SK-N-SH treated with all-trans-retinoic acid at 6 μM for 48 hours (cell line): Measurements from ENCODE around the gene RFFL.

Experiments used
- ARNTL ChIP-seq: fragments of 450-650 bp; formaldehyde crosslinking; IDR thresholded peaks from 2 replicates; pipeline ENCODE4 v1.5.0; 2020; ENCODE audit warnings: low read depth, mild to moderate bottlenecking, moderate library complexity, borderline replicate concordance
- BACH2 ChIP-seq: fragments of 250-450 bp; sonication (Bioruptor Pico); IDR thresholded peaks from 2 replicates; pipeline ENCODE4 v1.9.0; 2021; ENCODE audit warnings: mild to moderate bottlenecking, borderline replicate concordance
- ESRRG ChIP-seq: fragments of 250-450 bp; sonication (Bioruptor Pico); IDR thresholded peaks from 2 replicates; pipeline ENCODE4 v1.6.1; 2021; ENCODE audit warnings: mild to moderate bottlenecking
- GLIS3 ChIP-seq: fragments of 250-450 bp; sonication (Bioruptor Pico); IDR thresholded peaks from 2 replicates; pipeline ENCODE4 v1.5.0; 2020; ENCODE audit warnings: mild to moderate bottlenecking, moderate library complexity
- ISL1 ChIP-seq: fragments of 250-450 bp; sonication (Bioruptor Pico); IDR thresholded peaks from 2 replicates; pipeline ENCODE4 v2.1.2; 2022; ENCODE audit warnings: mild to moderate bottlenecking, moderate library complexity
- OSR1 ChIP-seq: fragments of 250-450 bp; sonication (Bioruptor Pico); IDR thresholded peaks from 2 replicates; pipeline ENCODE4 v1.8.0; 2022; ENCODE audit warnings: moderate library complexity, mild to moderate bottlenecking, inconsistent platforms
- RARB ChIP-seq: fragments of 250-450 bp; sonication (Bioruptor Pico); IDR thresholded peaks from 2 replicates; pipeline ENCODE4 v1.8.0; 2021; ENCODE audit warnings: mild to moderate bottlenecking, moderate library complexity
- TOX ChIP-seq: fragments of 250-450 bp; sonication (Bioruptor Pico); IDR thresholded peaks from 2 replicates; pipeline ENCODE4 v1.8.0; 2021; ENCODE audit warnings: mild to moderate bottlenecking, moderate library complexity, borderline replicate concordance
- ZFP30 ChIP-seq: fragments of 450-650 bp; formaldehyde crosslinking; IDR thresholded peaks from 2 replicates; pipeline ENCODE4 v1.5.0; 2022; ENCODE audit warnings: mild to moderate bottlenecking, moderate library complexity
- ZNF70 ChIP-seq: fragments of 450-650 bp; formaldehyde crosslinking; IDR thresholded peaks from 2 replicates; pipeline ENCODE4 v1.5.0; 2020; ENCODE audit warnings: mild to moderate bottlenecking, moderate library complexity
- TF ChIP-seq, protein P1 (sequence below): fragments of 250-450 bp; sonication (Bioruptor Pico); IDR thresholded peaks from 2 replicates; pipeline ENCODE4 v1.8.0; 2020; ENCODE audit warnings: mild to moderate bottlenecking, moderate library complexity, borderline replicate concordance
- TF ChIP-seq, protein P2 (sequence below): fragments of 250-450 bp; sonication (Bioruptor Pico); IDR thresholded peaks from 2 replicates; pipeline ENCODE4 v1.5.1; 2020; ENCODE audit warnings: low read depth, mild to moderate bottlenecking, moderate library complexity
- TF ChIP-seq, protein P3 (sequence below): fragments of 250-450 bp; sonication (Bioruptor Pico); IDR thresholded peaks from 2 replicates; pipeline ENCODE4 v1.5.0; 2020; ENCODE audit warnings: mild to moderate bottlenecking, moderate library complexity

DNA sequence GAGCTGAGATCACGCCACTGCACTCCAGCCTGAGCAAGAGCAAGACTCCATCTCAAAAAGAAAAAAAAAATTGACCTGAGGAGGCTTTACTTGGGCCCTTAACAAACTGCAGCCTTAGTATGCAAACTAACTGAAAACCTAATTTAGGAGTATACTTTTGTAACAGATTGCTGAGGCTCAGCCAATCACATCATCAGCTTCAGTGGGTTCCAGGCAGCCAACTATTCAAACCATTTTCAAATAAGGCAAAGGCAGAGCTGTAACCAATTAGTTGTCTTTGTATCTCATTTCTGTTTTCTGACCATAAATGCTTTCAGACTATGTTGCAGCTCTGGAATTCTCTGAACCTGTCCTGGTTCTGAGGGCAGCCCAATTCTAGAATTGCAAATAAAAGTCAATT, 32.2 kb upstream of the RFFL start:
- TF ChIP-seq ZNF70 (no peak), GLIS3 (no peak), ESRRG (no peak), ARNTL (CRISPR knock-in tag) (no peak), TOX (CRISPR knock-in tag) (no peak), ZFP30 (no peak), BACH2 (CRISPR knock-in tag) (no peak), OSR1 (CRISPR knock-in tag) (no peak), RARB (no peak), ISL1 (CRISPR knock-in tag) (no peak)
- TF ChIP-seq, protein P1, sequence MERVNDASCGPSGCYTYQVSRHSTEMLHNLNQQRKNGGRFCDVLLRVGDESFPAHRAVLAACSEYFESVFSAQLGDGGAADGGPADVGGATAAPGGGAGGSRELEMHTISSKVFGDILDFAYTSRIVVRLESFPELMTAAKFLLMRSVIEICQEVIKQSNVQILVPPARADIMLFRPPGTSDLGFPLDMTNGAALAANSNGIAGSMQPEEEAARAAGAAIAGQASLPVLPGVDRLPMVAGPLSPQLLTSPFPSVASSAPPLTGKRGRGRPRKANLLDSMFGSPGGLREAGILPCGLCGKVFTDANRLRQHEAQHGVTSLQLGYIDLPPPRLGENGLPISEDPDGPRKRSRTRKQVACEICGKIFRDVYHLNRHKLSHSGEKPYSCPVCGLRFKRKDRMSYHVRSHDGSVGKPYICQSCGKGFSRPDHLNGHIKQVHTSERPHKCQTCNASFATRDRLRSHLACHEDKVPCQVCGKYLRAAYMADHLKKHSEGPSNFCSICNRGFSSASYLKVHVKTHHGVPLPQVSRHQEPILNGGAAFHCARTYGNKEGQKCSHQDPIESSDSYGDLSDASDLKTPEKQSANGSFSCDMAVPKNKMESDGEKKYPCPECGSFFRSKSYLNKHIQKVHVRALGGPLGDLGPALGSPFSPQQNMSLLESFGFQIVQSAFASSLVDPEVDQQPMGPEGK (CRISPR knock-in tag) = no peak
- TF ChIP-seq, protein P2, sequence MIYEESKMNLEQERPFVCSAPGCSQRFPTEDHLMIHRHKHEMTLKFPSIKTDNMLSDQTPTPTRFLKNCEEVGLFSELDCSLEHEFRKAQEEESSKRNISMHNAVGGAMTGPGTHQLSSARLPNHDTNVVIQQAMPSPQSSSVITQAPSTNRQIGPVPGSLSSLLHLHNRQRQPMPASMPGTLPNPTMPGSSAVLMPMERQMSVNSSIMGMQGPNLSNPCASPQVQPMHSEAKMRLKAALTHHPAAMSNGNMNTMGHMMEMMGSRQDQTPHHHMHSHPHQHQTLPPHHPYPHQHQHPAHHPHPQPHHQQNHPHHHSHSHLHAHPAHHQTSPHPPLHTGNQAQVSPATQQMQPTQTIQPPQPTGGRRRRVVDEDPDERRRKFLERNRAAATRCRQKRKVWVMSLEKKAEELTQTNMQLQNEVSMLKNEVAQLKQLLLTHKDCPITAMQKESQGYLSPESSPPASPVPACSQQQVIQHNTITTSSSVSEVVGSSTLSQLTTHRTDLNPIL = no peak
- TF ChIP-seq, protein P3, sequence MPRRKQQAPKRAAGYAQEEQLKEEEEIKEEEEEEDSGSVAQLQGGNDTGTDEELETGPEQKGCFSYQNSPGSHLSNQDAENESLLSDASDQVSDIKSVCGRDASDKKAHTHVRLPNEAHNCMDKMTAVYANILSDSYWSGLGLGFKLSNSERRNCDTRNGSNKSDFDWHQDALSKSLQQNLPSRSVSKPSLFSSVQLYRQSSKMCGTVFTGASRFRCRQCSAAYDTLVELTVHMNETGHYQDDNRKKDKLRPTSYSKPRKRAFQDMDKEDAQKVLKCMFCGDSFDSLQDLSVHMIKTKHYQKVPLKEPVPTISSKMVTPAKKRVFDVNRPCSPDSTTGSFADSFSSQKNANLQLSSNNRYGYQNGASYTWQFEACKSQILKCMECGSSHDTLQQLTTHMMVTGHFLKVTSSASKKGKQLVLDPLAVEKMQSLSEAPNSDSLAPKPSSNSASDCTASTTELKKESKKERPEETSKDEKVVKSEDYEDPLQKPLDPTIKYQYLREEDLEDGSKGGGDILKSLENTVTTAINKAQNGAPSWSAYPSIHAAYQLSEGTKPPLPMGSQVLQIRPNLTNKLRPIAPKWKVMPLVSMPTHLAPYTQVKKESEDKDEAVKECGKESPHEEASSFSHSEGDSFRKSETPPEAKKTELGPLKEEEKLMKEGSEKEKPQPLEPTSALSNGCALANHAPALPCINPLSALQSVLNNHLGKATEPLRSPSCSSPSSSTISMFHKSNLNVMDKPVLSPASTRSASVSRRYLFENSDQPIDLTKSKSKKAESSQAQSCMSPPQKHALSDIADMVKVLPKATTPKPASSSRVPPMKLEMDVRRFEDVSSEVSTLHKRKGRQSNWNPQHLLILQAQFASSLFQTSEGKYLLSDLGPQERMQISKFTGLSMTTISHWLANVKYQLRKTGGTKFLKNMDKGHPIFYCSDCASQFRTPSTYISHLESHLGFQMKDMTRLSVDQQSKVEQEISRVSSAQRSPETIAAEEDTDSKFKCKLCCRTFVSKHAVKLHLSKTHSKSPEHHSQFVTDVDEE (CRISPR knock-in tag) = no peak
